H4 (cell line): Measurements from ENCODE around the gene NT5C2. TPM values are rescaled to one million over a fixed set of nuclear protein-coding genes. Genes with fewer than 3 reads are reported as not detected.
A peak's percentile ranks its signal among the peaks of the same experiment; 100 is the strongest.

Experiments
- DNase-seq: peaks from one replicate; pipeline ENCODE4 v3.0.0-alpha.2; 2015; ENCODE audit warnings: low spot score
- total RNA-seq: library from RNA; depleted of rRNA; stranded (reverse); fragments of >200 nt; shearing (Covaris generic); gene quantifications from 2 replicates; pipeline ENCODE4 v1.2.3, GENCODE V29; 2014

Gene NT5C2
- total RNA-seq, 1 experiment from 2014 or later = 27.3 TPM

DNA sequence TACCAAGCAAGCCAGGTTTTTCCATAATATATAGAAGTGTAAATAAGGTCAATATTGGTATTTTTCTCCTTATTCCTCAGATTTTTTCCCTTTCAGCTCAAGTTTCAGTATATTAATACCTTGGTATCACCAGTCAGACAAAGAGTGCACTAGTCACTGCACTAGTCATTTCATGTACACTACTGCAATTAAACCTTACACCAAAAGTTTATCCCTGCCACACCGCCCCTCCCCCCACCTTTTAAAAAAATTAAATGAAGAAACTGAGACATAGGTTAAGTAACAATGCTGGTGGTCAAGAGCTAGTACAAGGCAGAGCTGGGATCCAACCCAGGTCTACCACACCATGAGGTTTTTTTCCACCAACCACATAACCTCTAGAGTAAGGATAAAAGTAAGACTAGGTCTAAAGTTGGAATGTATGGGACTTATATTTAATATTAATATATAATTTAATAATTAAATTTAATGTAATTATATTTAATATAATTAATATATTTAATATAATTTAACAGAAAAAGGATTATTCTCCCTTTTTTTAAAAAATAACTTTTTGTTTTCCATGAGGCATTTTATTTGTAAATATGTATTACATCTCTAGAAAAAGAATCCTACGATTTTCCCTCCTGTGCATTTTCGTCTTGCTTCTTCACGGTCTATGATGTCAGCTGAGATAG is 68.5 kb downstream of the NT5C2 start:
- DNase-seq = no peak

DNA sequence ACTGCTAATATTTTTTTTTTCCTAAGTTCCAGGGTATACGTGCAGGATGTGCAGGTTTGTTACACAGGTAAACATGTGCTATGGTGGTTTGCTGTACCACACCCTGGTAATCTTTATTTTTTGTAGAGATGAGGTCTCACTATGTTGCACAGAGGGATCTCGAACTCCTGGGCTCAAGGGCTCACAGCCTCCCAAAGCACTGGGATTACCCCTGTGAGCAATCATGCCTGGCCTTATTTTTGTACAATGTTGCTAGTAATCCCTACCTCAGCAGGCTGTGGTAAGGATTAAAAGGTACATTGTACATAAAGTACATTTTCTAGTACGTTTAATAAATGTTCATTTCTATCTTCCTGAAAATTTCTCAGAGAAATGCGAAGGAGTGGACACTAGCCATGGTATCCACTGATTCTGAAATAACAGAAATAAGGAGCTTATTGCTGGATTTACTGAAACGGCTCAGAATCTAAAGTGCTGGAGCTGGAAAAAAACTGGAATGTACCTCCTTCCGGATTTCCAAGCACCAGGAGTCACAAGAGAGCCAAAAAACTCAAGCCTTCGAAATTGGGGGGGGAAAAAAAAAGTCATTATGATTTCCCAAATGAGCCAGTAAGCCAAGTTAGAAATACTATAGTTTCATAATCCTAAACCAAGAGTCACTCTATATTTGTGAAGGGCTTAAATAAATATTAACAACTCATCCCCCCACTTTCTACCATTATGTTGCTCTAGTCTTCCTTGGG is 69.6 kb downstream of the NT5C2 start:
- DNase-seq = no peak

DNA sequence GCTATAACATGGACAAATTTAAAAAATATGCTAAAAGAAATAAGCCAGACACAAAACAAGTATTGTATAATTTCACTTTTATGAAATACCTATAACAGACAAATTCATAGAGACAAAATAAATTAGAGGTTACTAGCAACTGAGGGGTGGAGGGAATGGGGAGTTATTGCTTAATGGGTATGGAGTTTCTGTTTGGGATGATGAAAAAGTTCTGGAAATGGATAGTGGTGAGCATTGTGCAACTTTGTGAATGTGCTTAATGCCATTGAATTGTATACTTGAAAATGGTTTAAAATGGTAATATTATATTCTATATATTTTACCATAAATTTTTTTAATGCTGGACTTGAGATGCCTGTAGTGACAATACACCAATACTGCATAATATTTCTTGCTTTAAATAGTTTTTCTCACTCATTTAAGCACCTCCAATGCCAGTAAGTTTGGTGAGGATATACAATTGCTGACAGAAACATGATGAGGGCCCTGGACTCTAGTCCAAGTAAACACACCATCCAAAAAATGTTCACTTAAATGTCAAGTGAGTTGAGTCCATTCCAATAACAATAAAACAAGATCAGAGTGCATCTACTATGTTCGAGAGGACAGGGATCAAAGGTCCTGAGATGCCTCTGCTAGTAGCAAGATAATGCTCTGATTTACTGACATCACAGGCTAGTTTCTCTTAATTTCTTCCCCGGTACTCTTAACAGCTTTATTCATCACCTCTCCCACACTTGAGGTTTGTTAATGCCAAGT is 71.9 kb downstream of the NT5C2 start:
- no peak for DNase-seq

DNA sequence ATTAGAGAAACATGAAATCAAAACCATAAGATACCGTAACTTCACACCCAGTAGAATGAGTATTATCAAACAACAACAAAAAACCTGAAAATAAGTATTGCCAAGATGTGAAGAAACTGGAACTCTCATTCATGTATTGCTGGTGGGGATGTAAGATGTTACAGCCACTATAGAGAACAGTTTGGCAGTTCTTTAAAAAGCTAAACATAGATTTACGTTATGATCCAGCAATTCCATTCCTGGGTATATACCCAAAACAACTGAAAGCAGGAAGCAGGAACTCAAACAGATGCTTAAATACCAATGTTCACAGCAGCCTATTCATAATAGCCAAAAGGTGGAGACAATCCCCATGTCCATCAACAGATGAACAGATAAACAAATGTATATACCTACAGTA is 72.5 kb downstream of the NT5C2 start:
- no peak for DNase-seq

DNA sequence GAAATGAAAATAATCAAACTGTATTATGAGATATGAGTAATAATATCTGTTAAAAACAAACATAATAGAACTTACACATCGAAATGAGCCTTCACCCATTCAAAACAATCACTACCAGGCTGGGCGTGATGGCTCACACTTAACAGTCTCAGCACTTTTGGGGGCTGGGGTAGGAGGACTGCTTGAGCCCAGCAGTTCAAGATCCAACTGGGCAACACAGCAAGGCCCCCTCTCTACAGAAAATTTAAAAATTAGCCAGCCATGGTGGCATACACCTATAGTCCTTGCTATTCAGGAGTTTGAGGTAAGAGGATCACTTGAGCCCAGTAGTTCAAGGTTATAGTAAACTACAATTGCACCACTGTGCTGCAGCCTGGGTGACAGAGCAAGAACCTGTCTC is 75.8 kb downstream of the NT5C2 start:
- no peak for DNase-seq

DNA sequence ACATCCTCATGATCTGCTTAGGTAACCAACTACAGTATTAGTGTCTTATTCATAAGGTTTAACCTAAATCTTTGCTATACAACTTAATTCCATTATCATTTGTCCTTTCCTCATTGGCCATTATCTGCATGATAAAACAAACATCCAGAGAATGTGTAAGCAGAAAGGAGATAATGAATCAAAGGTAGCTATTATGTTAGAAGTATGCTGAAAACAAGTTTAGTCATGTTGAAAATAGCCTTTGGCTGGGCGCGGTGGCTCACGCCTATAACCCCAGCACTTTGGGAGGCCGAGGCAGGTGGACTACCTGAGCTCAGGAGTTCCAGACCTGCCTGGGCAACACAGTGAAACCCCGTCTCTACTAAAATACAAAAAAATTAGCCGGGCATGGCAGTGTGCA is 78.2 kb downstream of the NT5C2 start:
- DNase-seq = no peak

DNA sequence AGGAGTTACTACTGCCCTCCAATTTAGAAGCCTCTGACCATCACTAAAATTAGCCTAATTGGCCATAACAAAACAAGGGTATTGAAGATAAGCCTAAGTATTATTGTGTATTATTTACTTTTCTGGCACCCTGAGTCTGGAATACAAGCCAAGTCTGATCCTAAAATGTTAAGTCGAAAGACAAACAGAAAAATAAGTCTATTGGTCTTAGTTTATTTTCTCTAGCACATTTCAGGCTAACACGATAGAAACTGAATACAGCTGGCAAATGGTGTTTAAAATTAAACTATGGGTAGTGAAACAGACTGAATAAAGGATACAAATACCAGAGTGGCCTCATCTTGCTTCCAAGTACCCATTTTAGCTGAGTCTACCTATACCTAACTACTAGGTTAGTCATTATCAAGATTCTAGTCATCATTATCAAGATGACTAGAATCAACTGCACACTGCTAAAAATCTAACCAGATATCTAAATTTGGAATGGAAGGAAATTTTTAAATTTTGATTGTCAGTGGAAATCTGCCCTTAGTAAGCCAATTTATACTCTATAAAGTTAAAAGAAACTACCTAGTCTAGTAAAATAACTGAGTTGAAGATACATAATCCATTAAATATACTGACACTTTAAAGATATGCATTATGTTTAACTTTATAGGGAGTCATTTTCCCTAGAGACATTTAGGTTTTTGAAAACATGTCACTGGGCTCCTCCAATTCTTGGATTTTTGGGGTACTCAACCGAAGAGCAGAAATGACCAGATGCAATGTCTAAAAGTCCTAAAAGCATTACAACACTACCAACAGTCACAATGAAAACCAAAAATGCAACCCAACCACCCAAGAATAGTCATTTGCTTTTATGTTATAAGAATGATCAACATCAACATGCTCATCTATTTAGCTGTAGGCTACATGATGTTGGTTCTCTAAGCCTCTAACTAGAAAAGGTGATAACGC is 80.9 kb downstream of the NT5C2 start:
- DNase-seq = no peak

DNA sequence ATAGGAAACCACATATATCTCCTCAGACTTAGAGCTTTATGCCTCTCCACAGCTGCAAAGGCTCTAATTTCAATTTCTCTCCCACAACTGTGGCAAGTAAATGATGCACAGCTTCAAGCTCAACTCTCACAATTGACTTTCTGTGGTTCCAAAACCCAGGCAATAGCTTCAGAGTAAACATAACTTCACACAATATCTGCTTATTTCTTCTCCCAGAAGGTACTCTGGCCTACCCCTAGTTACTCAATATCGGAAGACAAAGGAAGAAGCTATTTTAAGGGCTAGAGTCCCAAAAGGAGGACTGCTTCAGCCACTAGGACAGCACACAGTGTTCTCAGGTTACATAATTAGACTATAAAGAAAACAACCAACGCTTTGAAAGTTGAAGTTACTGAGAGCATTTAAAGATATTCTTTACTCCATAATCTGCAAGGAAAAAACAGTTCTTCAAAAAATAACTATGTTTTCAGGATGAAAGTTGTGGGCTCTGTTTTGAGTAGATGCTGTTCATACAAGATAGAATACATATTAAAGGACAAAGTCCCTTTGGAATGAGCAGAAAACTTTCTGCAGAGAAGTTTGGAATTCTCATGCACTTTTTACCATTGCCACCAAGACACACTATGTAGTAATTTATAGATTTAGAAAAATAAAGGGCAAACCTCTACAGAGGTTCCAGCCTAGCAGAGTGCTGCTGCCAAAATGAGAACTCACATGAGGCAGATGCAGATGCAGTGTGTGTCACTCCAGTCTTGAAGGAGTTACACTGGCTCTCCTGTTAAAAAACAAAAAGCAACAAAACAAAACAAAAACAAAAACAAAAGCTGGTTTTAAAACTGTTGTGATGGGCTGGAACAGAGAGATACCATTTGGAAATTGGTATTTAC is 81.8 kb downstream of the NT5C2 start:
- DNase-seq = peak; percentile 28

DNA sequence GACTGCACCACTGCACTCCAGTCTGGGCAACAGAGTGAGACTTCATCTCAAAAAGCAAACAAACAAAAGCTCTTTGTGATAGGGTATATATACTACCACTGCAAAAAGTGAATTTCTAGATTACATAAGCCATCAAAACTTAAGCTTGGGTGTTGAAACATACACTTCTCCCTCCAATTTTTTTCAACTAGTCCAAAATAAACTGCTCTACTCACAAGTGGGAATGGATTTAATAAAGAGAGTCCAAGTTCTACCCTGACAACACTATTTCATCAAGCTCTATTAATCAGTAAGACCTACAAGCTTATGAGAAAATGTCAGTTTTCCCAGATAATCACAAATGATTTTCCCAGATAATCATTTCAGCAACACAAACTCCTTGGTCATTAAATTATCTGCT is 82.7 kb downstream of the NT5C2 start:
- DNase-seq = no peak

DNA sequence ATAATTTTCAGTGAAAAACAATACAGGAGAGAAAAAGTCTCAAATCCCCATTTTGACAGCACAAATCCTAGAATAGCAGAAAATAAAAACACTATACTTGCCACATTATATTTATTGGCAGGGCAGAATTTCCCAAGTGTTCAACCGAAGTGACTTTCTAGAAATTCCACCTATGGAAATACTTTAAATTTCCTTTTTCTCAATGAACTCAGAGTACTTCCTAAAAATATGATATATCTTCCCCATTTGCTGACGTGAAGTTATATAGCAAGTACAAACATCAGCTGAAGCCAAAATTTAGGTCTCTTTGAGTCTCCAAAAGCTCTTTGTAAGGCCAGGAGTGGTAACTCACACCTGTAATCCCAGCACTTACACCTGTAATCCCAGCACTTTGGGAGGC is 83.3 kb downstream of the NT5C2 start:
- DNase-seq = no peak

DNA sequence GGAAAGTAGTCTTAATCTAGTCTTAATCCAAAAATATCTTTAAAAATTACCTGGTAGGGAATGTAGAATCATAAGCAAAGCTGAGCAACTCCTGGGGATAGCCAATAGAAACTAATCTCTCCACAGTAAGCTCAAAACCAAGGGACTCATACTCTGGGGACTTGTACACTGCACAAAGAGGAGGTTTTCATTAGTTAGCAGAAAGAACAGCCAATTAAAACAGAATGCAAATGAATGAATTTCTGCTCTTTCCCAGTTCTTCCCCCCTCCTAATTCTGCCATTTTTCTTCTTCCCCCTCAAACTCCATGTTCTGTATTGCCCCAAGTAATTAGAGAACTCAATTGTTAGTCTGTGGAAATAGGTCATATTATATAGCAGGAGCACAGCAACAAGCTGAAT is 86.5 kb downstream of the NT5C2 start:
- DNase-seq = no peak

DNA sequence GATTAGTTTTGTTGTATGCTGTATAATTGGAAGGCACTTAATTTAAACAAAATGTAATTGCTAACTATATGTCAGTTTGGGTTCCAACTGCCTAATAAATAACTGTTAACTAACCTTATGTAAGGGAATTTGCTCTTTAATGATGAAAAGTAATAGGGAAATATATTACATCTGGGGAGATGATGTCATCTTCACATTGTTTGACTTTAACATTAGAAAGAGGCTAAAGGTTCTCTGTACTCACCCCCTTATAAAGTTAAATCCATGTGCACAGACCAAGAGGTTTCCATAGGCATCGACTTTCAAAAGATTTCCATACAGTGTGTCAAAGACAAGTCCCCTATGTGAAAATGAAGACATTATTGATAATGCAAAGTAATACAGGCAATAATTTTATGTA is 87.6 kb downstream of the NT5C2 start:
- DNase-seq = no peak

DNA sequence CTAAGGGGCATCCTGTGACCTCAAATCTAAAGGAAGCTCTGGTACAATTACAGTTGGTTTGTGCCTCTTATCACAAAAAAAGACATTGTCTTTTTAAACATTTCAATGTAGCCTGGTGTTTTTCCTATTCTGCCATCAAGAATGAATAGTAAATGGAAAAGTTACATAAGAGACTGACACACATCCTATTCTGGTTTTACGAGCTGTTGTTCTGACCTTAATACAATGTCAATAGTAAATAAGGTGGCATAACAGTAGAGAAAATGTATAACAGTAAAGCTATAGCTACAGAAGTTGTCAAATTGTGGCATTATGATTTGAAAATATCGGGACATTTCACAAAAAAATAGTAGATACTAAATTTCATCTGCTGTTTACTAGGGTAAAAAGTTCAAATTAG is 88.4 kb downstream of the NT5C2 start:
- DNase-seq = no peak

DNA sequence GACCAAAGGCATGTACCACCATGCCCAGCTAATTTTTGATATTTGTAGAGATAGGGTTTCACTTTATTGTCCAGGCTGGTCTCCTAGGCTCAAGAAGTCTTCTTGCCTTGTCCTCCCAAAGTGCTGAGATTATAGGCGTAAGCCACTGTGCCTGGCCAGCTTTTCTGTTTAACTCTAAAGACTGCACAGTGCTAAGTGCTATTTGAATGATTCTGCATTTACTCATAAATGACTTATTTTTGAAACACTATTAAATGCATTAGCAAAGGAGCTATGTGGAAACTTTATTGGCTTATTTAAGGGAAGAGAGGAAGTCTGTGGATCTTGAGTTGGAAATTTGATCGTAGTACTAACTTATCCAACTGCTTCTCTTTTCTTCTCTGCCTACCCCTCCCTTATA is 89.1 kb downstream of the NT5C2 start:
- no peak for DNase-seq

DNA sequence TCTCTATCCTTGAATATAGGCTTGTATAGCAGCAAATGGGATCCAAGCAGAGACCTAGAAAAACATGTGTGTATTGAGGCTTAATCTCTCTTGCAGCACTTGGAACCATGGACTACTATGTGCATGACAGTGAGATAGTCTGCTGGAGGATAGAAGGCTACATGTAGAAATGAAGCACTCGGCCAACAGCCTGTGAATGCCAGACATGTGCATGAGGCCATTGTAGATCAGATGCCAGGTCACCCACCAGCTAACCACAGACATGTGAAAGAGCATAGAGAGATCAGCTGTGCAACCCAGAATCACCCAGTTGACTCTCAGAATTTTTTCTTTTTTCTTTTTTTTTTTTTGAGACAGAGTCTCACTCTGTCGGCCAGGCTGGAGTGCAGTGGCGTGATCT is 90.9 kb downstream of the NT5C2 start:
- DNase-seq = no peak

DNA sequence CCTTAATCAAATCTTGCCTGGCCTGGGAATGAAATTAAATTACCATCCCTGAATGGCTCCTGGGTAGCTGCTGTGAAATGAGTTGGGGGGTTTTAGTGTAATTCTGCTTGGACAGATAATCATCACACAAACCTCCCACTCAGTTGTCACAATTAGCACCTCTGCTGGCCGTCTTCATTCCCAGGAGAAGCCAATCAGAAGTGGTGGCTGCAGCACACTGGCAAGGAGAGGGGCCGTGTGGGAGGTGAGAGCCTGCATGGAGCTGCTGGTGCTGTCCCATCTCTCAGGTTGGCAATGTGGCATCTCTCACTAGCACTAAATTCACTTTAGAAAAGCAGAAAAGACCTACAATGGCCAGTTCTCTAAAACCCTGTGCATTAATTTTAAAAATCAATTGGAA is 92.5 kb downstream of the NT5C2 start:
- DNase-seq = no peak

DNA sequence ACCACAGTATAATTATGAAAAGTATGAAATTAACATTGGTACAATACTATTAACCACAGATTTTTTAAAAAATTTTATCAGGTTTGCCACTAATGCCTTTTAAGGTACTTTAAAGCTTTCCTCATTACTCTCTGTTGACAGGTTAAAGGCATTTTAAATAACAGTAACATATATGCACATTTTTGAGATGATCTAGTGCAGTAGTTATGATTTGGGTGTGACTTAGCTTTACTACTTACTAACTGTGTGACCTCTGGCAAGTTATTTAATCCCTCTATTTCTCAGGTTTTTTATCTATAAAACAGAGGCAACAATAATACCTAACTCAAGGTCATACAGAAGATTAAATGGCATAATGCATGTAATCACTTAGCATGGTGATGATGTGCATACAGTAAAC is 94.8 kb downstream of the NT5C2 start:
- DNase-seq = no peak

DNA sequence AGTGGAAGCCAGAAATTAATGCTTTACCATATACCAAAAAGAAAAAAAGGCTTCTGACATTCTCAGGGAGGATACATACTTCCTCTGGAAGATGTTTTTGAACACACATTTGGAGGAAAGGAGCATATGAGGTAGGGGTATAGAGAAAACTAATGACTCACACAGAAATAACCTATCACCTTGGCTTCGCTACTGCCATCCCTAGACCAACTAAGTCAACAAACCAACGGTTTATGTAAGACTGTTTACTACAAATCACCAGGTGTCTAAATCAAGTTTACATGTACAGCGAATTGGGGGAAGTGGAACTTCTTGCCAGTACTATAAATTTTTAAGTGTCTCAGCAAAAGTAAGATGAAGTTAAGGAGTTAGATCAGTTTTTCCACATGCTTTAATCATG is 96.9 kb downstream of the NT5C2 start:
- DNase-seq = no peak

DNA sequence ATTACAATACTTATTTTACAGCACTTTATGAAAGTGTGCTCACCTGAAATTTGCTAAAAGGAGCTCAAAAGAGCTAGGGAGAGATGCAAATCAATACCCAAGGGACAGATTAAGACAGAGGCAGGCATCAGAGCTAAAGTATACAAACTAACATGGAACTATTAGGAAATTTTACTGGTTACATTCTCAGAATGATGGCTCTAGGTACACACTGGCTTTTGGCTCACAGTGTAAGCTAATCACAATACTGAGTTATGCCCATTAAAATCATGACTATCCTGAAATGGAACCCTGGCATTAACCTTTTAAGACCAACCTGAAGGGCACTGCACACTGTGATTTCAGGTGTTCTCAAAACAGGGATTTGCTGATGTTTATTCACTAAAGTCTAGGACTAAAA is 98.1 kb downstream of the NT5C2 start:
- no peak for DNase-seq

DNA sequence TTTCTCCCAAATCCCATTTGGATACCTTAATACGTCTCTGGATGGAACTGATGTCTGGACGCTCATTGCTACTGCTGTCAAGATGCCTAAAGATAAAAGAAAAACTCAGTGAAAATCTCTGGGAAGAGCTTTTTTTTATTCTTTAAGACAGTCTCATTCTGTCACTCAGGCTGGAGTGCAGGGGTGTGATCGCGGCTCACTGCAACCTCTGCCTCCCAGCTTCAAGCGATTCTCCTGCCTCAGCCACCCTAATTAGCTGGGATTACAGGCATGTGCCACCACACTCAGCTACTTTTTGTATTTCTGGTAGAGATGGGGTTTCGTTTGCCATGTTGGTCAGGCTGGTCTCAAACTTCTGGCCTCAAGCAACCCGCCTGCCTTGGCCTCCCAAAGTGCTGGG is 102.2 kb downstream of the NT5C2 start:
- no peak for DNase-seq

DNA sequence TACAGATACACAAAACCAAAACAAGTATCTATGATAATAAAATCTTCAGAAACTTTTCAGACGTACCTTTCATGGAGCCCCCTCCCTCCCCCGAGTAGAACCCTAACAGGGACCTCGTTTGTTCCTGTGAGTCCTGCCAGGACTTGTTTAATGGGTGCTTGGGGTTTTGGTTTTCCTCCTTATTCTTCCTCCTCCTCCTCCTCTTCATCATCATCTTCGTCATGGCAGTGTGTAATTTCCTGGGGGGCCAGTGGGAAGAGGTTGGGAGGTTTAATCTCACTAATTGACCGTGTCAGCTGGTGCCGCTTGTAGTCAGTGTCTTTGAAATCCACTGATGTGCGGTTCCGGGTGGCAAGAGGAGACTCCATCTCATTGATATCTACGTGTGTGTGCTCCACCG is 103.6 kb downstream of the NT5C2 start:
- DNase-seq = no peak
